PC-9 (cell line): ENCODE measurements around the gene MVB12B.

Experiments used
- CTCF ChIP-seq: fragments of 200-600 bp; sonication (generic); conservative IDR thresholded peaks from 2 replicates; pipeline ENCODE4 v1.6.1; 2017; ENCODE audit warnings: mixed run types, antibody characterized with exemption, mild to moderate bottlenecking, moderate library complexity
- EZH2 ChIP-seq: fragments of 200-600 bp; sonication (generic); IDR thresholded peaks from 2 replicates; pipeline ENCODE4 v1.8.0; 2017; ENCODE audit warnings: antibody characterized with exemption, low read depth

GRCh38 chr9:126536841-126537465 lies 210.3 kb downstream of the MVB12B start:
- TF ChIP-seq EZH2 (no peak), CTCF (no peak)
